Measurements from ENCODE around the gene ELMO2.
A peak's percentile ranks its signal among the peaks of the same experiment; 100 is the strongest.

GRCh38 chr20:46406986-46407670, 713 bp upstream of the ELMO2 start:
- TF ChIP-seq CTCF (IDR thresholded peaks at IDR 0.05) (no peak), POLR2A (IDR thresholded peaks at IDR 0.05) (peak; percentile 40 to 69 (median 66))
